RCC 7860 (cell line): ENCODE measurements around the gene ACAN.

Experiments used
- DNase-seq: peaks from one replicate; pipeline ENCODE4 v3.0.0-alpha.2; 2015; ENCODE audit warnings: low spot score
- FAIRE-seq: peaks from 2 replicates; lab custom pipeline; 2012; peaks lifted over from hg19 to GRCh38; lab: Jason Lieb, UNC

The ACAN gene

GRCh38 chr15:88900309-88900981 lies 97.2 kb downstream of the ACAN start:
- FAIRE-seq (no peak), DNase-seq (peak; percentile 70)

- DNase-seq (no peak), FAIRE-seq (no peak)
These were observed 97.8 kb downstream of the ACAN start for GRCh38 chr15:88900982-88901418.

- FAIRE-seq, result no peak
- no peak for DNase-seq
These were observed 98.4 kb downstream of the ACAN start for GRCh38 chr15:88901508-88902220.

- FAIRE-seq (no peak), DNase-seq (no peak)
These were observed 99.1 kb downstream of the ACAN start for GRCh38 chr15:88902221-88902835.

- FAIRE-seq, result no peak
- no peak for DNase-seq
These were observed 99.6 kb downstream of the ACAN start for GRCh38 chr15:88902846-88903245.

GRCh38 chr15:88904257-88904623 lies 101.0 kb downstream of the ACAN start:
- DNase-seq (no peak), FAIRE-seq (no peak)

GRCh38 chr15:88904624-88905327 lies 101.5 kb downstream of the ACAN start:
- DNase-seq (peak; percentile 47), FAIRE-seq (no peak)

- DNase-seq (no peak), FAIRE-seq (no peak)
These were observed 102.3 kb downstream of the ACAN start for GRCh38 chr15:88905576-88905975.

GRCh38 chr15:88906130-88906529 lies 102.9 kb downstream of the ACAN start:
- no peak for DNase-seq
- FAIRE-seq, result no peak

GRCh38 chr15:88906551-88906950 lies 103.3 kb downstream of the ACAN start:
- FAIRE-seq, result no peak
- DNase-seq, result no peak

- no peak for DNase-seq
- FAIRE-seq, result no peak
These were observed 103.9 kb downstream of the ACAN start for GRCh38 chr15:88907111-88907510.

- DNase-seq, result no peak
- no peak for FAIRE-seq
These were observed 104.9 kb downstream of the ACAN start for GRCh38 chr15:88908123-88908522.

GRCh38 chr15:88908697-88909621 lies 105.7 kb downstream of the ACAN start:
- no peak for FAIRE-seq

GRCh38 chr15:88909956-88910831 lies 107.0 kb downstream of the ACAN start:
- no peak for FAIRE-seq
- peak; percentile 38 for DNase-seq

More at GRCh38 chr15:88908697-88909621, 105.7 kb downstream of the ACAN start:
- DNase-seq, result peak; percentile 67

GRCh38 chr15:88911766-88912118 lies 108.5 kb downstream of the ACAN start:
- no peak for FAIRE-seq
- DNase-seq, result peak; percentile 30

GRCh38 chr15:88912500-88912921 lies 109.3 kb downstream of the ACAN start:
- DNase-seq (no peak), FAIRE-seq (no peak)

GRCh38 chr15:88913017-88913849 lies 110.0 kb downstream of the ACAN start, which contains the start of gene MFGE8:
Gene MFGE8 (minus strand): TSS chr15:88913379. CDS start chr15:88913319, 60 bp downstream.
- DNase-seq (peak; percentile 26), FAIRE-seq (no peak)

GRCh38 chr15:88913850-88914169 lies 110.6 kb downstream of the ACAN start:
- FAIRE-seq (no peak), DNase-seq (no peak)

- DNase-seq, result no peak
- FAIRE-seq, result no peak
These were observed 112.1 kb downstream of the ACAN start for GRCh38 chr15:88915354-88915753.
